H54 (cell line): ENCODE data around the gene FRMD3.

Experiments
- DNase-seq: peaks from one replicate; pipeline ENCODE4 v3.0.0; 2011; ENCODE audit warnings: low spot score, mixed read lengths; ENCODE audit not compliant: insufficient read length
- FAIRE-seq: peaks from 3 replicates; lab custom pipeline; 2011; peaks lifted over from hg19 to GRCh38; lab: Jason Lieb, UNC
- POLR2A ChIP-seq: IDR thresholded peaks from 2 replicates; pipeline ENCODE4 v1.6.1; 2011; ENCODE audit warnings: low read depth, mild to moderate bottlenecking, low read length

The FRMD3 gene

GRCh38 chr9:83449983-83450382 lies 88.2 kb downstream of the FRMD3 start:
- DNase-seq (no peak), FAIRE-seq (no peak)
- no peak for TF ChIP-seq POLR2A

DNA sequence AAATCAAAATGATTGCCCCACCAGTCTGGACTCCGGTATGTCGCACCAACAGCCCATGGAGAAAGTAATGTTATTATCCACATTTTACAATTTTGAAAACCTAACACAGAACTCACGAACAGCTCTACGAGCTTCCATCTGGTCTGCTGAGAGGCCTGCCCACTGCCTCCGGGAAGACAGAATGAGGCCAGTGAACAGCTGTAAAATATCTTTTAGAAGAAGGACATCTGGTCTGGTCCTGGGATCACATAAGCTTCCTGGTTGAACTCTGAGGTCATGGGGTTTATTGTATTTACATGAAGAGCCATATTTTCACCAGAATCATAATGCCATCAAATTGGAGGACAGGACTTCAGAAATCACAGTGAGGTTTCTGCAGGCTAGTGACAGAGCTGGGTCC lies 89.0 kb downstream of the FRMD3 start:
- no peak for DNase-seq
- no peak for FAIRE-seq
- TF ChIP-seq POLR2A: no peak

- no peak for DNase-seq
- no peak for FAIRE-seq
- TF ChIP-seq POLR2A: no peak
Observed at GRCh38 chr9:83448626-83449025, 89.6 kb downstream of the FRMD3 start.

DNA sequence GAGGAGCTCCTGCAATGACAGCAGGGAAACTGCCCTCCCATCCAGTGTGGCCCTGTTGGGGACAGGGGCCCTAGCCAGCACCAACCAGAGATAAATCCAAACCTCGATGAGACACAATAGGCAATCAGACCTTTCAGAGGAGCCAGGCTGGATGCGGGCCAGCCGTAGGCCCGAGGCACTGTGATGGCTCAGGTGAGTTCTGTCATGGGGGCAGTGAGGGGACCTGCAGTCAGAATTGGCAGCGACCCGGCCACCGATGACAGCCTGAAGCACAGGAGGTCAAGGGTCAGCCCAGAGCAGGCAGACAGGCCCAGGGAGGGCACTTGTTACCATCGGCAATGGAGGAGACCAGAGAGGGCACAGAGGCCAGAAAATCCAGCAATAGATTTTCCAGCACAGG lies 90.8 kb downstream of the FRMD3 start:
- FAIRE-seq (no peak), DNase-seq (no peak)
- no peak for TF ChIP-seq POLR2A

DNA sequence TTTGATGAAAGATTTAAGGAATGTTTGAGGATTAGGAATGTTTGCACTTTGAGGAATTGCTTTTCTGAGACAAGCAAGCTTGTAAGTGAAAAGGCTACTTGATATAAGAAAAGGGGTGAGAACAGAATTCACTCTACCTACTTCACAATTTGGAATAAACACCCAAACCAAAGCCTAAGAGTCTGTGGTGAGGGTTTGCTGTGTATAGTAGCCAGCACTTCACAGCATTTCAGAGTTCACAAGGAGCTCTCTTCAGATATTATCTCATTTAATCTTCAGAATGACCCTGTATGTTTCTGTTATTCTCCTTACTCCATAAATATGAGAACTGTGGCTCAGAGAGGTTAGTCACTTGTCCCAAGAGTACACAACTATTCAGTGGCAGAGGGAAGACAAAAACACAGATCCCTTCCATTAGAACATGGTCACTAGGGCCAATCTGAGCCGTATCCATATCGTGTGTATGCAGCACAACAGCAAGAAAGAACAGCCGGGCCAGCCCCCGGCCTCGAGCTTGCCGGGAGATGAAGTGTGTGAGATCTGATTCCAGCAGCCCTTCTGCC lies 92.4 kb downstream of the FRMD3 start:
- TF ChIP-seq POLR2A: no peak
- no peak for DNase-seq
- no peak for FAIRE-seq

DNA sequence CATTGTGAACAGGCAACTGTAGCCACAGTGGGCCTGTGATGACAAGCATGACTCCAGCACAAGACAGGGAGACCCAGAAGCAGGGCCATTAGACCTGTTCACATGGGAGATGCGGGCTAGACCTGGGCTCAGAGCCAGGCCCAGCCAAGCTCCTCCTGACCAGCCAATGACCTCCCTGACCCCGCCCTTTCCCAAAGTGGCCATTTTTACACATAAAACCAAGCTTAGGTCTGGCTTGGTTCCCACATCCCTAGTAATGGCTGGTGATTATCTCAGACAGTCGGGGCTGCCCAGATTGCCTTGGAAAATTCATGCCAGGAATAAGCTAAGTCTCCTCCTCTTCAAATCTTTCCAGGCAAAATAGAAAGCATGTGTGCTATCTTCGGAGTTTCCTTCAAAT lies 94.1 kb downstream of the FRMD3 start:
- no peak for TF ChIP-seq POLR2A
- no peak for DNase-seq
- FAIRE-seq: no peak

GRCh38 chr9:83441390-83441789 lies 96.8 kb downstream of the FRMD3 start:
- FAIRE-seq: no peak
- DNase-seq: no peak
- no peak for TF ChIP-seq POLR2A

DNA sequence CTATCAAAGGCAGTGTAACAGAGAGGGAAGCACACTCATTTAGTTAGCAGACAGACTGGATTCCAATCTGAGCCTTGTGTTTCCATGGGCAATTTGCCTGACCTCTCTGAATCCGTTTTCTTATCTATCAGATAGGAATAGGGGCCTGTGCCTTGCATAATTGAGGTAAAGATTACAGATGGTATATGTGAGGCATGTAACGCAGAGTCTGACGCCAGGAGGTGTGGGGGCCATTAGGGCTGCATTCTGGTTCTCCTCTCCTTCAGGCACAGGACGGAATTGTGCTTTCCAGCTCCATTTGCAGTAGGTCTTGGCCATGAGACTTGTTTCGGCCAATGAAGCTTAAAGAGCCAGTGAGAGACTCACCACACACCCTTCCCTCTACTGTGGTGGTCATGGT lies 97.6 kb downstream of the FRMD3 start:
- FAIRE-seq: no peak

GRCh38 chr9:83435301-83435700 lies 102.9 kb downstream of the FRMD3 start:
- FAIRE-seq: no peak
- no peak for DNase-seq
- no peak for TF ChIP-seq POLR2A

More for the DNA sequence above, 97.6 kb downstream of the FRMD3 start:
- no peak for DNase-seq
- TF ChIP-seq POLR2A: no peak

- DNase-seq (no peak), FAIRE-seq (no peak)
- TF ChIP-seq POLR2A: no peak
Observed at GRCh38 chr9:83434254-83434653, 103.9 kb downstream of the FRMD3 start.

GRCh38 chr9:83433846-83434245 lies 104.4 kb downstream of the FRMD3 start:
- DNase-seq (no peak), FAIRE-seq (no peak)
- TF ChIP-seq POLR2A: no peak

DNA sequence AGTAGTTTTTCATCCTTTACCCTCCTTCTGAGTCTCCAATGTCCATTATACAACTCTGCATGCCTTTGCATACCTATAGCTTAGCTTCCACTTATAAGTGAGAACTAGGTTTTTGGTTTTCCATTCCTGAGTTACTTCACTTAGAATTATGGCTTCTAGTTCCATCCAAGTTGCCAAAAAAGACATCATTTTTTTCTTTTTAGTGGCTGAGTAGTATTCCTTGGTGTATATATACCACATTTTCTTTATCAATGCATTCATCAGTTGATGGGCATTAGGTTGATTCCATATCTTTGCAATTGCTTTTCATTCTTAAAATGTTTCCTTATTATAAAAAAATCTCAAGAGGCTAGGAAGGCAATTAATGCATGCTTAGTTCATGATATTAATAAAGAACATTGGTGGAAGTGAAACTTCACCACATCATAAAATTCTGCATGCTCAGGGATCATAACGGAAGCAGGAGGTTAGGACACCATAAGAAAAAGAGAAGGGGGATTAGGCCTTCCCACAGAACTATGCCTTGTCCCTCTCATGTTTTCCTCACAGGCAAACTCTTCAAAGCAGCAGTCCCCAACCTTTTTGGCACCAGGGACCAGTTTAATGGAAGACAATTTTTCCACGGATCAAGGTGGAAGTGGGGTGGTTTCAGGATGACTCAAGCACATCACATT lies 105.2 kb downstream of the FRMD3 start:
- no peak for DNase-seq
- no peak for TF ChIP-seq POLR2A
- FAIRE-seq: no peak

DNA sequence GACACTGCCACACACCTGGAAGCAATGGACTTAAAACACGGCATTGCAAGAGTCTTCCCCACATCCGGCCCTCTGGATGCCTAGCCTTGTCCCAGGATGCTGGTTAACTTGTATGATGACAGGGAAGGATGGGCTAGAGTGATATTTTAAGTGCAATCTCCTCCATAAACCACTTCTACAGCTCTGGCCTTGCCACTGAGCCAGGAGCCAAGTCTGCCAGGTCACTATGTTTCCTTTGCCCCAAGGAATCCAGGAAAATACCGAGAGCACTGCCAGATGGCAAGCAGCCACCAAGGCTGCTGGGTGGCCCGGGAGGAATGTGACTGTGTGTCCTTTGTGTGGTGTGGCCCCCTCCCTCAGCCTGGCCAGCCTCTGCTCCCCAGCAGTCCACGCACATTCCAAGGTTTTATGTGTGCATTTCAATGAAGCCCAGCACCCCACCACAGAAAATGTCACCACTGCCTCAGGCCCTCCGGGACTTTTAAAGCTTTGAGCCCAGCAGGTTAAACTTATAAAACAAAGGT lies 106.0 kb downstream of the FRMD3 start:
- FAIRE-seq (peak; percentile 80), DNase-seq (peak; percentile 82)
- TF ChIP-seq POLR2A: no peak

DNA sequence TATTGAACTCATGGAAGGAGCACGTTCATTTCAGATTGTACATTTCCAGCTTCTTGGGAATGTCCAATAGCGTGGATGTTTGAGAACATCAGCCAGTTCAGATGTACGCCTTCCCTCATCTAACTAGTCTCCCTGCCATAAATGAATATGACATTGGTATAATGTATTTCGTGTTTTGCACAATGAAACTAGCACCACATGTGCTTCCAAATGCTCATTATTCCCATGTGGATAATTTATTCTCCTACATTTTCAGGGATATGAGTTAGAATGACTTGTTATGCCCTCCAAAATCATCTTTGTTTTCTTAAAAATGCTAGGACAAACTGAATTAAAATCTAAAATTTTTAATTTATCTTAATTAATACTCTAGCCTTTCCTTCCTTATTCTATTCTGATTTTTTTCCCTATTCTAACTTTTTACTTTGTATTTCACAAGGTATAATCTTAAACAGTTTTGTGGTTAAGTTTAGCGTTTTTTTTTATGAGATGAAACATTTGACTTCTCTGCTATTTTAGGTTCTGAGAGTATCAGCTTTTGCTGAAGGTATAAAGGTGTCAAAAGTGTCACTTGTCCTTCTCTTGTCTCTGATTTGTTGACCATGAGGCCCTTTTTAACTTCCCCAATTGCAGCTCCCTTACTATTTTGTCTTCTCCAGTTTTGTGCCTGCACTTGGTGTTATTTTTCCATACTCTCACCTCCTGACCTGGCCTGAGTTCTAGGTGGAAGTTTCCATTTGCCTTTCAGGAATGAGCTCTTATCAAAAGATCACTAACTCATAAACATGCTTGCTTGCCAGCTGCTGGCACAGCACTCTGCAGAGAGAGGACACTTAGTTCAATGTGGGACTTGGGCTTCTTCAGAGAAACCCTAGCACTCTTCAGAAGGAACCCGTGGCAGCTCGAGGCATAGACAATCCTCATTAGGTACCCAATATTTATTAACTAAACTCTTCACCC lies 106.8 kb downstream of the FRMD3 start:
- FAIRE-seq (peak; percentile 11), DNase-seq (peak; percentile 16)
- TF ChIP-seq POLR2A: no peak
